Measurements from ENCODE around the gene PKP1.

The PKP1 gene

DNA sequence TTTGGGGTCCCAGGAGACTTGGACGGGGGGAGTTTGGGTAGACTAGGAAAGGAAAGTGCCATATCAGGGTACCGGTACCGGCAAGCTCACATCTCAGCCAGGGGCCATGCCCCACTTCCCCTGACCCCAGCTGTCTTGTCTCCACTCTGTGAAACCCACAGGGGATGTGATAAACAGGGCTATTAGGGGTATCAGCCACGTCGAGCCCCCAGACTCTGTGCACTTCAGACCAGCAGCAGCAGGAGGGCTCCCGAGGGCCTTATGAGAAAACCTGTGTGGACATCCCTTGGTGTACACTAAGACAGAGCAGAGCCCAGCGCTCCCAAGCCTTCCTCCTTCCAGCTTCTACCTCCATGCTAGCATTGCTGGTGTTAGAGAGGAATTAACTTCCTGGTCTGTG, 47.9 kb downstream of the PKP1 start:
- DNase-seq = no peak

DNA sequence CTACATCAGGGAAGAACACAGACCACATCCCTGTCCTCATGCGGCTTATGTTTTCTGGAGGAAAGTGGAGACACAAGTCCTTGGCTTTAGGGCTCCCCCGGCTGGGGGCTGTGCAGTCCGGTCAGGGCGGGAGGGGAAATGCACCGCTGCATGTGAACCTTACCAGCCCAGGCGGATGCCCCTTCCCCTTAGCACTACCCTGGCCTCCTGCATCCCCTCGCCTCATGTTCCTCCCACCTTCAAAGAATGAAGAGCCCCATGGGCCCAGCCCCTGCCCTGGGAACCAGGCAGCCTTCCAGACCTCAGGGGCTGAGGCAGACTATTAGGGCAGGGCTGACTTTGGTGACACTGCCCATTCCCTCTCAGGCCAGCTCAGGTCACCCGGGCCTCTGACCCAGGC, 48.7 kb downstream of the PKP1 start:
- no peak for DNase-seq

DNA sequence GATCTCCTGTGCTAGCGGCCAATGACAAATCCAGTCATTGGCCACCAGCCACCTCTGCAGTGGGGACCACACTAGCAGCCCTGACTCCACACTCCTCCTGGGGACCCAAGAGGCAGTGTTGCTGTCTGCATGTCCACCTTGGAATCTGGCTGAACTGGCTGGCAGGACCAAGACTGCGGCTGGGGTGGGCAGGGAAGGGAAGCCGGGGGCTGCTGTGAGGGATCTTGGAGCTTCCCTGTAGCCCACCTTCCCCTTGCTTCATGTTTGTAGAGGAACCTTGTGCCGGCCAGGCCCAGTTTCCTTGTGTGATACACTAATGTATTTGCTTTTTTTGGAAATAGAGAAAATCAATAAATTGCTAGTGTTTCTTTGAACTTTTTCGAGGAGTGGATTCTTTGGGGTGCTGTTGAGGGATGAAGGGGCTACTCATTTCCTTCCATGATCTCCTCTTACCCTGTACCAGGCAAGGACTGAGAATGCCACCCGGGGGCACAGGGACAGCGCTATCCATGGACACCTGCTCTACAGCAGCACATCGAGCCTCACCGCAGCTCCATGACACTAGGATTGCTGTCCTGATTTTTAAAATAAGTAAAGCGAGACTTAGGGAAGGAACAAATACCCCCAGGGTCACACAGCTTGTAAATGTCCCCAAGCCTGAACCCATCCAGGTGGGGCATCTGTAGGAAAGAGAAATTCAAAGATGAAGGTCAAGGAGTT, 49.5 kb downstream of the PKP1 start:
- DNase-seq = no peak

DNA sequence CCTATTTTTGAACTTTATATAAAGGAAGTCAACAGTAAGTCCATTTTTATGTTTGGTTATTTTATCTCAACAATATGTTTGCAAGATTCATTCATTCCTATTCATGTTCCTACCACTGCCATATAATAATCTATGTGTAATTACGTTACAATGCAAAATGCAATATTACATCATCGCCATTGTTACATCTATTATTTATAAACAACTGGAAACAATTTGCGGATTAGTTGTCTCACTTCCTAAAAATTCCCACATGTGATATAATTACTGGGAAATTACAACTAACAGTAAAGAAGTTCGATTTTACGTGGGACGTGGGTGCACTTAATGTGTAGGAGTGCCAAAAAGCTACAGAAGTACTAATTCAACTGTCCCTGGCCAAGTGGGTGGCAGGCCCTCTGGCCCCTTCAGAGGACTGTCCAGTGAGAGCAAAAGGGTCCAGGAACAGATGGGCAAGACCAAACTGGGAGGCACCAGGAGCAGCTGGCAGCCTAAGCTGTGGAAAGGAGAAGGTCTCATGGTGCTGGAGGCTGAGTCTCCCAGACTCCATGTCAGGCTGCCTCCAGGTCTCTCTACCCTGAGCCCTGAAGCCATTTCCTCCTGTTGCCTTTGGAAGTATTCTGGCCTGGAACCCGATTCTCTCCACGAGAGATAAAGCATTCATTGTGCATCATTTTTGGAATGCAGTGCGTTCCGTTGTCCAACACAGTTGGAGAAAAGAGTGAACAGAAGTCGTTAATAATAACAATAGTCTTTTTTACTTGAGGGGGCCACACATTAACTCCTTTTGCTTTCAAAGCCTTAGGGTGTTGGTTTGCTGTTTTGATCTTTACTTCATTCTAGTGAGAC, 51.2 kb downstream of the PKP1 start:
- no peak for DNase-seq

DNA sequence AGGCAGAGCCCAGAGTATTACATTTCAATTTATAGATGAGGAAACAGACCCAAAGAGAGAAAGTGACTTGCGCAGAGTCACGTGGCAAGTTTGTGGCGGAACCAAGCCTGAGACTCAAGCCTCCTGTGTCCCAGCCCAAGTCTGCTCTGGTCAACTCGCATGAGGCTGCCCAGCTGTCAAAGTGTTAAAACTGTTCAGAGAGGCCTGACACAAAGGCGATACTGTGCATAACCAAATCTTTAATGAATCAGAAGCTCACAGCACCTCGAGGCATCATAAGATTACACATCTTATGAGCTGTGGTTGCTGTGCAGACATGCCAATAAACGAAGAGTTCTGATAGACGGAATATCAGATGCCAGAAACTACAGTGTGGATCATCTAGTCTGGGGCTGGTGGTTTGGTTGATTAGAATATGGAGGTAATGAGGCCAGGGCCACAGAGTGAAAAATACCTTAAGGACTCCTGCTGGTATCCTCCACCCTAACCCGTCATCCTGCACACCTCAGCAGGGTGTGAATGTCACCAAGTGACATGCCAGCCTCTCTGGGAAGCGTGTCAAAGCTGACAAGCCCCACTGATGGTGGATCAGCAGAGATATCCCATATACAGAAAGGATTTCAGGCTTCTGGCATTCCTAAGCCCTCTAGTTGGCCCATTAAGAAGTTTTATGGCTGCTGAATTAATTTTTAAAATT, 52.0 kb downstream of the PKP1 start:
- no peak for DNase-seq

DNA sequence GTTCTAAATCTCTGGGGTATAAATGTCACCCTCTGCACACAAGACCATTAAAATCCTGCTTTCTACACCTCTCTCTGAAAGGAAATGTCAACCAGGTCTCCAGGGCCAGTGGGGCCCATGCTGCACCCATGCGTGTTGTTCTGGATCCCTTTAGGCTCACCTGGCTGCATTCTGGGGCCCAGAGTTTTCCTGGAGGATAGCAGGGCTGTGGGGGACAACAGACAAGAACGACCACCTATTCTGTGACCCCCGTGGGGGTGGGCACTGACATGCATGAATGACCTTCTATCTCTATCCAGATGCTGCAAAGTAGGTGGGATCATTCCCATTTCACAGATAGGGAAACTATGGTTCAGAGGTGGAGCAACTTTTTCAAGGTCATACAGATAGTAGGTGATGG, 52.6 kb downstream of the PKP1 start:
- DNase-seq = no peak

DNA sequence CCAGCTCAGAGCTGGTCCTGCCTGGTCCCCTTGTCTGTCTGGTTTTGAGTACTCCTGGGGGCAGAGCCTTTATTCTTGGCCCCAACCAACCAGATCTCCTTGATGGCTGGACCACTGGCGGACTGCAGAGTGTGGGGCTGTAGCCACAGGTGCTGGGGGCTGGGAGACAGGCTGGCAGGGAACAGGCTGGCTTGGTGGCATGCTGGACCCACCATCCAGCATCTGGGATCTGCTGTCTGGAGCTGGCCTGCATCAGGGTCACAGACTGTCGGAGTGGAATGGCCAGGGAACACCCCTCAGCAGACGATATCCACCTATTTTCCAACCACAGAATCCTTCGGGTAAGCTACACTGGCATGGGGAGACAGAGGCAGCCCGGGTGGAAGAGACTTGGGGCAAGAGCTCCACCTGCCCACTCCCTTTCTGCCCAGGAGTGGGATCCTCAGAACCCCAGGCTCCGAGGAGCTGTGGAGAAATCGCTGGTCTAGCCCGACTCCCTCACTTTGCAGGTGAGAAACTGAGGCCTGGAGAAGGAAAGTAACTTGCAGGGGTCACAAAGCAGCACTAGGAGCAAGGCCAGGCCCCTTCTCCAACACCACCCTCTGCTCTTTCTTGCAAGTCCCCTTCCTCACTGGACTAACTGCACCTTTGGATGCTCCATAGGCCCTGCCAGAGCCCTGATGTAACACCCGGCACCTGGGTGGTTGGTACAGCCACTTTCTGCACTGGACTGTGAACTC, 53.6 kb downstream of the PKP1 start:
- no peak for DNase-seq

DNA sequence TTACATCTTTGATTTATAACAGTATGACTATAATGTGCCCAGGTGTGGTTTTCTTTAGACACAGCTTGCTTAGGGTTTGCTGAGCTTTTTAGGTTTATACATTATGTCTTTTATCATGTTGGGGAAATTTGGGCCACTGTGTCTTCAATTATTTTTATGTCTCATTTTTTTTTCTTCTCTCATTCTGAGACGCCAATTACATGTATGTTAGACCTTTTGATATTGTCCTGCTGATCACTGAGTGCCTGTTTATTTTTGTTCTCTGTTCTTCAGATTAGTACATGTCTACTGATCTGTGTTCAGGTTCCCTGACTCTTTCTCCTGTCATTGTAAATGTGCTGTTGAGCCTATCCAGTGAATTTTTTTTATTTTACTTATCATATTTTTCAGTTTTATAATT, 58.1 kb downstream of the PKP1 start:
- DNase-seq = no peak

DNA sequence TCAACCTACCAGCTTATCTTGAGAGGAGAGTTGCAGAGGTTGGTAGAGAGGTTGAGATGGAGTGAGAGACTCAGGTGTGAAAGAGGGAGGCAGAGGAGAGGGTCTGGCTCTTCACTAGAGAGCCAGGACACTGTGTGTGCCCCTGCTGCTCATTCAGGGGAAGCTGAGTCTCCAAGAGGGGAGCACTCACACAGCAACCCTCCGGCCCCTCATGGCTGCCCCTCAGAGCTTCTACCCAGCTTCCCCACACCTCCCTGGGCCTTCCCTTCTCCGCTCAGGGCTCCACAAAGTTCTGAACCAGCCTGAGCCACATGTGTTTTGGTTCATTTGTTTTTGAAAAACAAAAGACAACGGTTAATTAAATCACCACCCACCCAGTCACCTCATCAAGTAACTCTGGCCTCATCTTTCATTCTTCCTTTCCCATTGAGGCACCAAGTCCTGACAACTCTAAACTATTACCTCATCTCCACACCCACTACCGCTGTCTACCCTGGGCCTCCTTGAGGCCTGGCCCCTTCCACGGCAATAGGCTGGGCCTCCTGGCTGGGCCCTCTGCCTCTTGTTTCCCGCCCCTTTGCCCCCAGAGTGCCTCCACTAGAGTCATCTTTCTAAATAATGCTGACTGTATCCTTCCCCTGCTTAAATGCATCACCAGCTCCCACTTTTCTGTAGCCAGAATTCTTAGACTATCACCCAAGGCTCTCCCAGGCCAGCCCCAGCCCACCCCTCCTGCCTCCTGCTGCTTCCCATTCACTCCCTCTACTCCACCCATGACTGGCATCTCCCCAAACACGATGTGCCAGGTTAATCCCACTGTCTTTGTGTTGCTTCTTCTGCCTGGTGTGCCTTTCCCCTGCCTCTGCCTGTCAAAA, 61.1 kb downstream of the PKP1 start:
- no peak for DNase-seq

DNA sequence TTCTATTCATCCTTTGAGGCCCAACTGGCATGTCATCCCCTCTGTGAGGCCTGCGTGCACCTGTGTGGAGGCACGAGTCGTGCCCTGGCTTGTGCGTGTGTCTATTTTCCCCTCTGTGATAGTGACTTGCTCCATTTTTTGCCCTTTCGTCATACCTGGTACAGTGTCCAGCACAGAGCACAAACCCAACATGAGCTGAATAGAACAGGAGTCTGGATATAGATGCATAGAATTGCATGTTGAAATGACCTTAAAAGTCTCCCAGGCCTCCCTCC, 61.7 kb downstream of the PKP1 start:
- DNase-seq = no peak

DNA sequence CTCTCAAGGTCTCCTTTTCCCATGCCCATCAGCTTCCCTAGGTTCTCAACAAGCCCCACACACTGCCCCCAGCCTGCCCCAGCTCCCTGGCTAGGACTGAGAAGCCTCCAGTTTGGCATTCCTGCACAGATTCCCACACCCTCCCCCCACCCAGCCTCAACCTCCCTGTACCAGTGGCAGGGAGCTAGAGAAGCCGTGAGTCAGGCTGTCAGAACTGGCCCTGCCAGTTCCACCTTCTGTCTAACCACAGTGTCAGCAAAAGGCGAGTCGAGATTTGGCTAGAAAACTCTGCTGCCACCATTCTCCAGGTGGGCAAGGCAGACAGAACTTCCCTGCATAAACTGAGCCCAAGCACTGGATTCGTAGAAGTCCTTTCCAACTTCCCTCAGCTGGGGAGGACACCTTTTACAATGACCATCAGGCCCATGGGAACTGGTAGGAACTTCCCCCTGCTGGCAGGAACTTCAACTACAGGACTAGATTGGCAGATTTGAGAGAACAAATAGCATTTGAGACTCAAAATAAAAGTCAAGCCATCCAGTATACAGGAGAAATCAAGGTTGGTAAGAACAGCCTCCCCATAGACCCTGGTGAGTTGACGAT, 63.1 kb downstream of the PKP1 start:
- DNase-seq = peak; percentile 54

DNA sequence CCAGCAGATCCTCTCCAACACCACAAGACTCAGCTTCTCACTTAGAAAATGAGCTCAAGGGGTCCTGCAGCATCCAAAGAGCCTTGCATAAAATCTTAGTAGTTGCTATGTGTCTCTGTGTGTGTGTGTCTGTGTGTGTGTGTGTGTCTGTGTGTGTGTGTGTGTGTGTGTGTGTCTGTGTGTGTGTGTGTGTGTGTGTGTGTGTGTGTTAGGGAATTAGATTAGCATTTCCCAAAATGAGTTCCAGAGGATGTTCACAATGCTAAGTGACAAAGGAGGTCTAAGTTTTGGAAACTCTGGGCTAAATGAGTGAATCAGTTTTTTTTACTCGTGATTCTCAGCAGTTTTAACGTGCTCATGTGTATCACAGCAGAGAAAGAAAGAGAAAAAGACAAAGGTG, 63.7 kb downstream of the PKP1 start:
- no peak for DNase-seq

DNA sequence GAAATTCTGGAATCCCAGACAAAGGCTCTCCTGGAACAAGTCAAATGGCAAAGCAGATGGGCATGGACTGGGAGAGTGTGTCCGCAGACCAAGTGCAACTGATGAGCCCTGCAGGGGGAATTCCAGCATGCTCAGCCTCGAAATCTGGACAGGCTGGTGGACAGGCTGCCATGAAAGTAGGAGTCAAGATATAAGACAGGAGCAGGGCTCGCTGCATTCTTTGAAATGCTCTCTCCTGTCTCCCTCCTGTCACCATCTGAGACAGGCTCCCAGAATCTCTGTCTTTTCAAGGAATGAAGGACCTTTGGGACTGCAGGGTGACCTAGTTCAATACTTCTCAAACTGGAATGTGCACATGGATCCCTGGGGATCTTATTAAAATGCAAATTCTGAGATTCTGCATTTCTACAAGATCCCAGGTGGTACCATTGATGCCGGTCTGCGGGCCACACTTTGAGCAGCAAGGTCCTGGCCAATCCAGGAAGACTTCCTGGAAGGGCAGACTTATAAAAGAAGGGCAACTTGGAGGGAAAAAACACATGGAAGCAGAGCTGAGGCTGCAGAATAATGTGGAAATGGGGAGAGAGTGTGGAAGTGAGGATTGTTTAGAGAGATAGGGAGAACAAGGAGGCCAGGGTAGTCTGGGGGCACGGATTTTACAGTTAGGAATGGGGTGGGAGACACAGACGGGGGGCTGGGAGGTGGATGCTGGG, 64.3 kb downstream of the PKP1 start:
- no peak for DNase-seq

DNA sequence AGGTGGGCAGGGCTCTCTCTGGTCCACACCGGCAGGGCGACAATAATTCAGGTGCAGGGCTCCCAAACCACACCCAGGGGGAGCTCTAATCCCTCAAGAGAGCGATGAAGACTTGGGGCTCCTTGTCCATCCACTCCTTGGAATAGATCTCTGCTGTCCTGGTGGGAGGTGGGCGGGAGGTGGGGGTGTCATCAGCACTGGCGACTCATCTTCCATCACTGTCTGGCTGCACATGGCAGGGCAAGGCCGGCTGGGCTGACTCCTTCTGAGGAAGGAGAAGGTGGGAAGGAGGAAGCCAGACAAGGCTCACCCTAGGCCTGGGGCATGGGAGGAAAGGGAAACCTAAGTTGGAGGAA, 64.9 kb downstream of the PKP1 start:
- DNase-seq = peak; percentile 77

DNA sequence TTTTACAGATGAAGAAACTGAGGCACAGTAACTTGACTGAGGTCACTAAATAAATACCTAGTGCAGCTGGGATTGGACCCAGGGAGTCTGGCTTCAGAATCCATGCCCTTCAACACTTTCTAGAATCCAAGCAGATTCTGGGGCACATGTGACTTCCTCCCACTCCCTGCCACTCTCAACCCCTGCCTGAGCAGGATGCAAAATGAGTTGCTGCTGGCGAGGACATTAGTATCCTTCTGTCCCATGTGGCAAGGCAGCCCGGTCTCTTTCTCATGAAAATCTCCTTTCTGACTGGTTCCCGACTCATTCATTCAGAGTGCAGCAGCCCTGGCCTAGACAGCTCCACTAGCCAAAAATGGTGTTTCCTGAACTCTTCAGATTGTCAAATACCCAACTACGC, 65.8 kb downstream of the PKP1 start:
- no peak for DNase-seq

DNA sequence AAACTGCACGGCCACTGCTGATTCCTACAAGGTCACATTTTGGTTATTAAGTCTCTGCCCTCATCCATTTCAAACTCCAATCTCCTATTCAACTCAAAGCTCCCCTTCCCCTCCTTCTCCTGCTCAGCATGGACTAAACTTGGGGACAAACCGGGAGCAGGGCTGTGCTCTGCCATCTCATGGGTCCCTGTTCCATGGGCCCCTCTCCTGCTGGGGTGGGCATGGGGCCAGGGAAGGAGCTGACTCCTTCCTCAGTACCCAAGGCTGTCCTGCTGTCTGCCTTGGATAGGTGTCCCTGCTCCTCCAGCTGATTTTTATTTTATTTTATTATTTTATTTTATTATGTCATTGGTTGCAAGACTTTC, 67.0 kb downstream of the PKP1 start:
- DNase-seq = no peak

DNA sequence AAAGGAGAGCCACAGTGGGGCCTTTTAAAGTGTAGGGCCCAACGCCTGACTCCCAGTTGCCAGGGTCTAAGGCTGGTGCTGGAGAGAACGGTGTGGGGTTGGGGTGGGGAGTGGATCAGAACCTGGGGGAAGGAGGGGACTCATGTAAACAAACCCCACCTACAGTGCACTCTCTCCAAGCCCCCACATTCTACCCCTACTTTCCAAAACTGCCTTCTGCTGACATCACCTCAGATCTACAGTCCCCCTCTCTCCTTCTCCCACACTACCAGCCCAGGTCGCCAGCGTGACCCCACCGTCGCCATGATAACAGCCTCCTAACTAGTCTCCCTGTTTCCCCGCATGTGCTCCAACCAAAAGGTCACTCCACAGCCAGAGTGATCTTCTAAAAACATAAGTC, 67.6 kb downstream of the PKP1 start:
- no peak for DNase-seq

DNA sequence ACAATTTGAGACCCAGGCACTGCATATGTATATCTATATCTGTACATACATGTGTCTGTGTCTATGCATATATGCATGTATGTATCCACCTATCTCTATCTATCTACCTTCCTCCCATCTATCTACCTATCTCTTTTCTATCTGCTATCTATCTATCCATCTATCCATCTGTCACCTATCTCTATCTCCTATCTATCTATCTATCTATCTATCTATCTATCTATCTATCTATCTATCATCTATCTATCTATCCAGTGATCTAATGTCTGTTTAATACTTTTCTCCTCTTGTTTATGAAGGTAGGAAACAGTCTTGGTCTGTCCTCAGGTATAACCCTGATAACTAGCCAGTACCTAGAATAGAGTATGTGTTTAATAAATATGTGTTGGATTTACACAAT, 68.3 kb downstream of the PKP1 start:
- no peak for DNase-seq

DNA sequence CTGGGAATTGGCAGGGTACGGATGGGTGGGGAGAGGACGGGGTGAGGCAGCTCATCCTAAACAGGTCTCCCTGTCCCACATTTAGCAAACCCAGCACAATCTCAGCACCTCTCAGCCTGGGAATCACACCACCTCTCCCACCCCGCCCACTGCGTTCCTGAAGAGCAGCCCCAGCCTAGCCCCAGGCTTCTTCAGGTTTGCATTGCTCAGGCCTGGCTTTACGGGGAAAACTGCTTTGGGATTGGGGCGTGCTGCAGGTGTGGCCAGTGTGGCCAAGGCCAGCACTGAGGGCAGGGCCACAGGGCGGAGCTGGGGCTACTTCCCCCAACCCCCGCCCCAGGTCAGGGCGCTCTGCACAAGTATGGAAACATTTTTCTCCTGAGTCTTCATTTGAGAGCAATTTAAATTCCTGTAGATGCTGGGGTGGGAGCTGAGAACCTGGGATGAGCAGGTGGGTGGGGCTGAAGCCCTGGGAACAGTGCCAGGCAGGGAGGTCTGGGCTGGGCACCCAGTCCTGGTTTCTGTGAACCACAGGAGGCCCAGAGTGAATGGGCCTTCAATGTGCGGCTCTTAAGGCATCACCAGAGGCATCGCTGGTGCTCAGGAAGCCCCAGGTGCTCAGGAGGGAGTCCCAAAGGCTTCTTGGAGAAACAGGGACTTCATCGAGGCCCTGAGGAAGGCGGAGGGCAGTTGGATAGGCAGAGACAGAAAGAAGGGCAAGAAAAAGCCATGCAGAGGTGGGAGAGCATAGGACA, 70.1 kb downstream of the PKP1 start:
- no peak for DNase-seq

DNA sequence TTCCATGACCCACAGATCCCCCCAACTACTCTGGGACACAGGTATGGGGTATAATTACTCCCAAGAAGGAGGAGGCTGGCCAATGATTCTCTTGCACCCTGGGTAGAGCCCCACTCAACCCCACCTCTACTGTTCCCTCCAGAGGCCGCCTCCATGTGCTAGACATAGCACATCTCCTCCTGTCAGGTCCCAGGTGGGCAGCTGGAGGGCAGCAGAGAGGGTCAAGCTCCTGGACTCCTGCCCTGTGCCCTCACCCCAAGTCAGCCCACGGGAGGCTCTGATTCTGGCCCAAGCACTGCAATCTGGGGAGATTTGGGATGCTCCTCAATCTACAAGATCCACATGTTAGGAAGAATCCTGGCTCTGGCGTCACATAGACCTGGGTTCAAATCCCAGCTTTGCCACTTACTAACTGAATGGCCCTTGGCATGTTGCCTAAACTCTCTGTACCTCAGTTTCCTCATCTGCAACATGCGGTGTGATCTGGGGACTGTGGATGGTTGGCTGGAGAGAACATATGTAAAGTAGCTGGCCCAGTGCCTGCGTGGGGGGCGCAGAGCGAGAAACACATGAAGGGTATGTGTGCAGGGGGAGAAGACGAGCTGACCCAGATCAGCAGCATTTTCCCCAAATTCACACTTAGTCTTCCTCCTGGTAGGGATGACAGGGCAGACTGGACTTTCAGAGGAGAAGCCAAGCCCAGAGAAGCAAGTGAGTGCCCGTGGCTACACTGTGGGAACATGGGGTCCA, 71.0 kb downstream of the PKP1 start:
- DNase-seq = no peak

Data from hematopoietic multipotent progenitor cell treated with erythropoietin and hydrocortisone succinate and interleukin-3 and kit ligand, for 6 days (in vitro differentiated cells).